Neural cell (in vitro differentiated cells): ENCODE data around the gene SLC12A7. TPM values are rescaled to one million over a fixed set of nuclear protein-coding genes. Genes with fewer than 3 reads are reported as not detected.

Experiments
- H2AFZ ChIP-seq: fragments of 200-600, 300-800 bp; sonication (generic), shearing (Covaris generic); 2 replicates; pipeline ENCODE4 v1.6.0; 2014; ENCODE audit warnings: low read depth, mild to moderate bottlenecking, antibody characterized with exemption, low read length, moderate library complexity
- H3F3A ChIP-seq: fragments of 200-600 bp; shearing (Covaris generic); 2 replicates; pipeline ENCODE4 v1.6.1; 2016; ENCODE audit warnings: mild to moderate bottlenecking, moderate library complexity, mixed read lengths, antibody characterized with exemption, low read length; ENCODE audit not compliant: insufficient read depth, poor library complexity, severe bottlenecking
- H3K27ac ChIP-seq: fragments of 200-600, 300-800 bp; sonication (generic), shearing (Covaris generic); 2 replicates; pipeline ENCODE4 v1.5.1; 2014; ENCODE audit warnings: mild to moderate bottlenecking, low read length, moderate library complexity
- H3K27me3 ChIP-seq: fragments of 300-800, 200-600 bp; sonication (generic), shearing (Covaris generic); 2 replicates; pipeline ENCODE4 v1.6.0; 2014; ENCODE audit warnings: mild to moderate bottlenecking, low read depth, low read length, moderate library complexity; ENCODE audit not compliant: insufficient read depth
- H3K36me3 ChIP-seq: fragments of 300-800, 200-600 bp; sonication (generic), shearing (Covaris generic); 2 replicates; pipeline ENCODE4 v1.5.1; 2014; ENCODE audit warnings: mild to moderate bottlenecking, antibody characterized with exemption, low read length, moderate library complexity; ENCODE audit not compliant: insufficient read depth
- H3K4me2 ChIP-seq: fragments of 300-800, 200-600 bp; sonication (generic), shearing (Covaris generic); 2 replicates; pipeline ENCODE4 v1.6.0; 2014; ENCODE audit warnings: mild to moderate bottlenecking, low read length
- H3K4me3 ChIP-seq: fragments of 300-800, 200-600 bp; sonication (generic), shearing (Covaris generic); 2 replicates; pipeline ENCODE4 v1.5.1; 2014; ENCODE audit warnings: mild to moderate bottlenecking, low read length, moderate library complexity
- H3K79me2 ChIP-seq: fragments of 200-600 bp; shearing (Covaris generic); replicated peaks from 2 replicates; pipeline ENCODE4 v1.6.0; 2014; ENCODE audit warnings: mild to moderate bottlenecking, low read length, moderate library complexity; ENCODE audit not compliant: insufficient read depth
- H3K9ac ChIP-seq: fragments of 300-800, 200-600 bp; sonication (generic), shearing (Covaris generic); 2 replicates; pipeline ENCODE4 v1.6.1; 2016; ENCODE audit warnings: mild to moderate bottlenecking, low read length, mixed read lengths
- H3K9me2 ChIP-seq: fragments of 200-600 bp; shearing (Covaris generic); 2 replicates; pipeline ENCODE4 v1.6.1; 2016; ENCODE audit warnings: mild to moderate bottlenecking, low read length, mixed read lengths; ENCODE audit not compliant: insufficient read depth
- H3K9me3 ChIP-seq: fragments of 200-600, 300-800 bp; sonication (generic), shearing (Covaris generic); 2 replicates; pipeline ENCODE4 v1.6.1; 2016; ENCODE audit warnings: mild to moderate bottlenecking, mixed run types, low read length, moderate library complexity, mixed read lengths
- H4K20me1 ChIP-seq: fragments of 200-600 bp; shearing (Covaris generic); 2 replicates; pipeline ENCODE4 v1.6.1; 2016; ENCODE audit warnings: mild to moderate bottlenecking, mixed run types; ENCODE audit not compliant: insufficient read depth
- CTCF ChIP-seq: fragments of 450-650 bp; IDR thresholded peaks from 2 replicates; pipeline ENCODE4 v1.5.1; 2014; ENCODE audit warnings: antibody characterized with exemption, mild to moderate bottlenecking, moderate library complexity; ENCODE audit not compliant: poor library complexity, severe bottlenecking
- EZH2 ChIP-seq: fragments of 200-600, 300-800 bp; shearing (Covaris generic), sonication (generic); IDR thresholded peaks from 2 replicates; pipeline ENCODE4 v1.6.1; 2014; ENCODE audit warnings: antibody characterized with exemption, low read length, borderline replicate concordance, mild to moderate bottlenecking; ENCODE audit not compliant: insufficient read depth, poor library complexity, severe bottlenecking
- MXI1 ChIP-seq: fragments of 450-650 bp; conservative IDR thresholded peaks from 2 replicates; pipeline ENCODE4 v1.6.1; 2014; ENCODE audit warnings: antibody characterized with exemption, mild to moderate bottlenecking; ENCODE audit not compliant: poor library complexity, severe bottlenecking
- POLR2AphosphoS5 ChIP-seq: IDR thresholded peaks from 2 replicates; pipeline ENCODE4 v1.6.1; 2012
- RAD21 ChIP-seq: fragments of 450-650 bp; conservative IDR thresholded peaks from 2 replicates; pipeline ENCODE4 v1.6.1; 2014; ENCODE audit warnings: antibody characterized with exemption, mild to moderate bottlenecking, moderate library complexity
- REST ChIP-seq: IDR thresholded peaks from 2 replicates; pipeline ENCODE4 v1.6.1; 2012; ENCODE audit warnings: borderline replicate concordance
- SMC3 ChIP-seq: fragments of 450-650 bp; conservative IDR thresholded peaks from 2 replicates; pipeline ENCODE4 v1.6.1; 2014; ENCODE audit warnings: antibody characterized with exemption, mild to moderate bottlenecking, moderate library complexity; ENCODE audit not compliant: poor library complexity
- TAF1 ChIP-seq: IDR thresholded peaks from 2 replicates; pipeline ENCODE4 v1.6.1; 2012; ENCODE audit warnings: low read depth
- polyA plus RNA-seq: library from polyadenylated mRNA; depleted of rRNA; stranded (reverse); fragments of >200 nt; gene quantifications from 2 replicates; pipeline ENCODE4 v1.2.3, GENCODE V29; 2014

Gene SLC12A7
- polyA plus RNA-seq, 1 donor from 2014 or later, result 4.5 TPM

- TF ChIP-seq SMC3, result no peak
- TF ChIP-seq CTCF, result no peak
- no peak for TF ChIP-seq EZH2
- no peak for TF ChIP-seq POLR2AphosphoS5
- TF ChIP-seq TAF1, result no peak
- no peak for TF ChIP-seq REST
- no peak for TF ChIP-seq MXI1
- no peak for TF ChIP-seq RAD21
- Histone ChIP-seq H3K9me2 (no peaks in the 10 kb centered on the region), H3K27ac (no peak overlapping the region), H3K9ac (no peak overlapping the region), H3K4me2 (no peak overlapping the region), H3K27me3 (no peaks in the 10 kb centered on the region), H3K36me3 (no peaks in the 10 kb centered on the region), H4K20me1 (no peaks in the 10 kb centered on the region), H3F3A (no peaks in the 10 kb centered on the region), H3K9me3 (no peaks in the 10 kb centered on the region), H2AFZ (no peak overlapping the region), H3K79me2 (no peaks in the 10 kb centered on the region), H3K4me3 (no peak overlapping the region)
Measured at GRCh38 chr5:1141834-1142233, 30.0 kb upstream of the SLC12A7 start.

- H2AFZ ChIP-seq, result no peak overlapping the region
- no peaks in the 10 kb centered on the region for H3K27me3 ChIP-seq
- no peaks in the 10 kb centered on the region for H3K36me3 ChIP-seq
- H3F3A ChIP-seq, result no peaks in the 10 kb centered on the region
- no peak overlapping the region for H3K9ac ChIP-seq
- H4K20me1 ChIP-seq, result no peaks in the 10 kb centered on the region
- no peak overlapping the region for H3K4me2 ChIP-seq
- no peaks in the 10 kb centered on the region for H3K79me2 ChIP-seq
- H3K27ac ChIP-seq, result no peak overlapping the region
- no peak overlapping the region for H3K4me3 ChIP-seq
- no peak for TF ChIP-seq CTCF
- no peak for TF ChIP-seq RAD21
- TF ChIP-seq MXI1, result no peak
- TF ChIP-seq TAF1, result no peak
- no peak for TF ChIP-seq REST
- TF ChIP-seq SMC3, result no peak
- no peak for TF ChIP-seq EZH2
- no peaks in the 10 kb centered on the region for H3K9me2 ChIP-seq
- no peaks in the 10 kb centered on the region for H3K9me3 ChIP-seq
Measured at GRCh38 chr5:1140818-1141189, 28.9 kb upstream of the SLC12A7 start.
